HuH-7 (cell line): ENCODE measurements around the gene OPRD1.

Source experiments
- DNase-seq: peaks from one replicate; pipeline ENCODE4 v3.0.0; 2011; ENCODE audit warnings: low spot score

The OPRD1 gene

GRCh38 chr1:28885977-28886730, 74.2 kb downstream of the OPRD1 start:
- DNase-seq: no peak

GRCh38 chr1:28886731-28887418, 74.9 kb downstream of the OPRD1 start:
- peak; percentile 97 for DNase-seq

- DNase-seq: no peak
These were observed 75.5 kb downstream of the OPRD1 start for GRCh38 chr1:28887419-28887834.

GRCh38 chr1:28887835-28888682, 76.1 kb downstream of the OPRD1 start:
- DNase-seq: peak; percentile 37

GRCh38 chr1:28888915-28889314, 76.9 kb downstream of the OPRD1 start:
- no peak for DNase-seq

- DNase-seq: no peak
These were observed 77.4 kb downstream of the OPRD1 start for GRCh38 chr1:28889357-28889756.

- no peak for DNase-seq
These were observed 78.5 kb downstream of the OPRD1 start for GRCh38 chr1:28890435-28890834.

GRCh38 chr1:28890836-28891235, 78.9 kb downstream of the OPRD1 start:
- DNase-seq: no peak

- no peak for DNase-seq
These were observed 79.3 kb downstream of the OPRD1 start for GRCh38 chr1:28891256-28891655.

GRCh38 chr1:28893403-28894102, 81.6 kb downstream of the OPRD1 start:
- DNase-seq: peak; percentile 38

- DNase-seq: no peak
These were observed 82.8 kb downstream of the OPRD1 start for GRCh38 chr1:28894785-28895184.

- no peak for DNase-seq
These were observed 84.1 kb downstream of the OPRD1 start for GRCh38 chr1:28895896-28896608.

GRCh38 chr1:28896609-28896986, 84.6 kb downstream of the OPRD1 start:
- DNase-seq: no peak

GRCh38 chr1:28897789-28898188, 85.8 kb downstream of the OPRD1 start:
- no peak for DNase-seq

GRCh38 chr1:28898405-28898881, 86.5 kb downstream of the OPRD1 start:
- DNase-seq: no peak

- no peak for DNase-seq
These were observed 87.3 kb downstream of the OPRD1 start for GRCh38 chr1:28899267-28899666.

- DNase-seq: no peak
These were observed 88.6 kb downstream of the OPRD1 start for GRCh38 chr1:28900562-28900961.

- DNase-seq: no peak
These were observed 90.8 kb downstream of the OPRD1 start for GRCh38 chr1:28902738-28903137.

GRCh38 chr1:28905921-28906666, 94.1 kb downstream of the OPRD1 start:
- DNase-seq: no peak

- DNase-seq: no peak
These were observed 97.2 kb downstream of the OPRD1 start for GRCh38 chr1:28909198-28909597.
